Measurements from ENCODE around the gene CIITA. TPM values are rescaled to one million over a fixed set of nuclear protein-coding genes. Genes with fewer than 3 reads are reported as not detected.

CIITA gene
- total and polyA plus RNA-seq, 4 donors = 11.5 to 59.6 (median 26.6) TPM

DNA sequence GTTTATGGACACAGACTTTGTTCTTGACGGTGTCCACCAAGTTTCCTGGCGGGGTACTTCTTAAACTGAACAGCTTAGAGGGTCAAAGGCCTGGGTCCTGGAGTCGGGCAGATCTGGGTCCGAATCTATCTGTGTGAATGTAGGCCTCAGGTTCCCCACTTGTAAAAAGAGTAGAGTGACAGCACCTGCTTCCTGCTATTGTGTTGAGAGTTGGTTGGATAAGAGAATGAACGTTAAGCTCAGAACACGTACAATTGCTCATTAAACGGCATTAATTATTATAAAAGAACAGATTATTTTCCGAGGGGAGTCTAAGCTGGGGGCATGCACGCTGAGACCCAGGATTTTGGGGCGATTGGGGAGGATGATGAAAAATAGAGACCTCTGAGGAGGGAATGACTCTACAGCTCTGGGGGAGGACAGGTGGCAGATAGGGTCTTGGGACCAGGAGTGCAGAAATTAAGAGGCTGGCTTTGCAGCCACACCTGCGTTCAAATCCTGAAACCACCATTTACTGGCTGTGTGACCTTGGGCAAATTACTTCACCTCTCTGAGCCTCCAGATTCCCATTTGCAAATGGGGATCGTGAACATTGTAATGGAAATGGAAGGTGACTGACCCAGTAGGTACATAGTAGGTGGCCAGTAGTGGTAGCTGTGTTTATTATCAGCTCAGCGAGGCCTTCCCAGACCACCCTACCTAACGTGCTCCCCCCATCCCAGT is 68.2 kb downstream of the CIITA start:
- H3K36me3 ChIP-seq (ENCODE audit: control insufficient read depth in 4 of 4, insufficient read depth in 4 of 4, low read length in 4 of 4) = no peaks in the 10 kb centered on the region
- TF ChIP-seq, protein P1, sequence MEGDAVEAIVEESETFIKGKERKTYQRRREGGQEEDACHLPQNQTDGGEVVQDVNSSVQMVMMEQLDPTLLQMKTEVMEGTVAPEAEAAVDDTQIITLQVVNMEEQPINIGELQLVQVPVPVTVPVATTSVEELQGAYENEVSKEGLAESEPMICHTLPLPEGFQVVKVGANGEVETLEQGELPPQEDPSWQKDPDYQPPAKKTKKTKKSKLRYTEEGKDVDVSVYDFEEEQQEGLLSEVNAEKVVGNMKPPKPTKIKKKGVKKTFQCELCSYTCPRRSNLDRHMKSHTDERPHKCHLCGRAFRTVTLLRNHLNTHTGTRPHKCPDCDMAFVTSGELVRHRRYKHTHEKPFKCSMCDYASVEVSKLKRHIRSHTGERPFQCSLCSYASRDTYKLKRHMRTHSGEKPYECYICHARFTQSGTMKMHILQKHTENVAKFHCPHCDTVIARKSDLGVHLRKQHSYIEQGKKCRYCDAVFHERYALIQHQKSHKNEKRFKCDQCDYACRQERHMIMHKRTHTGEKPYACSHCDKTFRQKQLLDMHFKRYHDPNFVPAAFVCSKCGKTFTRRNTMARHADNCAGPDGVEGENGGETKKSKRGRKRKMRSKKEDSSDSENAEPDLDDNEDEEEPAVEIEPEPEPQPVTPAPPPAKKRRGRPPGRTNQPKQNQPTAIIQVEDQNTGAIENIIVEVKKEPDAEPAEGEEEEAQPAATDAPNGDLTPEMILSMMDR (IDR thresholded peaks at IDR 0.05; ENCODE audit: control extremely low read depth, extremely low read depth) = no peak
- 30 to 35% methylated on average over 14 of the region's 14 CpGs for WGBS, 2 donors
- peak overlapping the region; percentile 82 for H3K4me3 ChIP-seq
- H3K27ac ChIP-seq (ENCODE audit: low read depth in 1 of 2, low read length in 1 of 2) = peak overlapping the region in 1 of 2 donors; percentile 84
- H3K27me3 ChIP-seq (ENCODE audit: control insufficient read depth in 3 of 3, insufficient read depth in 3 of 3, low read length in 2 of 3) = no peaks in the 10 kb centered on the region
- DNase-seq = no peak
- H3K9ac ChIP-seq (ENCODE audit: insufficient read depth in 1 of 2, low read length in 2 of 2) = peak overlapping the region; percentile 33 to 39
- no peak for ATAC-seq (ENCODE audit: insufficient read depth, low FRiP score)
- H3K9me3 ChIP-seq (ENCODE audit: control insufficient read depth in 4 of 4, insufficient read depth in 3 of 4, low read length in 3 of 4) = no peaks in the 10 kb centered on the region
- H3K4me1 ChIP-seq (ENCODE audit: control insufficient read depth in 5 of 5, insufficient read depth in 5 of 5, low read length in 5 of 5) = peaks cover 2 to 37% (median 25%) of the 10 kb centered on the region in 5 donors

DNA sequence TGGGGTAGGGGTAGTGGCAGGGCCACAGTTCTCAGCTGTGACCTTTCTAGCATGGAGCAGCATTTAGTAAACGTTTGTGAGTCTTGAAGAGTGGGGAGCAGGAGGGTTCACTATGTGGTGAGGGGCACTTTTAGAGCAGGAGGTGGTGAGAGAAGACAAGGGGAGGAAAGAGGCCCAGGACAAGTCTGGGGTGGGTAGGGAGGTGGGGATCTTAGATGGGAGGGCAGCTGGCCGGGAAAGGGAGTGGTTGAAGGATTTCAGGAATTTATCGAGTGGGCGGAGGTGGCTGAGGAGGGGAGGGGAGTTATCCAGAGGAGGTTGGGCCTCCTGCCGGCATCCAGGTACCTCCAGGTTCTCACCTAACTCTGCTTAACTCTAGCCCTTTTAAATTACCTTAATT is 69.3 kb downstream of the CIITA start:
- Histone ChIP-seq H3K27ac (ENCODE audit: low read depth in 1 of 2, low read length in 1 of 2) (peak overlapping the region in 1 of 2 donors; percentile 63), H3K9me3 (ENCODE audit: control insufficient read depth in 4 of 4, insufficient read depth in 3 of 4, low read length in 3 of 4) (no peaks in the 10 kb centered on the region), H3K4me3 (no peak overlapping the region), H3K9ac (ENCODE audit: insufficient read depth in 1 of 2, low read length in 2 of 2) (no peak overlapping the region), H3K4me1 (ENCODE audit: control insufficient read depth in 5 of 5, insufficient read depth in 5 of 5, low read length in 5 of 5) (peaks cover 0 to 28% (median 22%) of the 10 kb centered on the region in 5 donors), H3K27me3 (ENCODE audit: control insufficient read depth in 3 of 3, insufficient read depth in 3 of 3, low read length in 2 of 3) (no peaks in the 10 kb centered on the region), H3K36me3 (ENCODE audit: control insufficient read depth in 4 of 4, insufficient read depth in 4 of 4, low read length in 4 of 4) (no peaks in the 10 kb centered on the region)
- ATAC-seq (ENCODE audit: insufficient read depth, low FRiP score) (no peak), DNase-seq (peak in 2 of 3 donors; percentile 38 to 43)
- TF ChIP-seq, protein P1 (IDR thresholded peaks at IDR 0.05; ENCODE audit: control extremely low read depth, extremely low read depth) = no peak
- 48 to 66% methylated on average over 5 of the region's 5 CpGs for WGBS, 2 donors

- Histone ChIP-seq H3K9me3 (ENCODE audit: control insufficient read depth in 4 of 4, insufficient read depth in 3 of 4, low read length in 3 of 4) (no peaks in the 10 kb centered on the region), H3K9ac (ENCODE audit: insufficient read depth in 1 of 2, low read length in 2 of 2) (no peak overlapping the region), H3K4me1 (ENCODE audit: control insufficient read depth in 5 of 5, insufficient read depth in 5 of 5, low read length in 5 of 5) (peaks cover 0 to 28% (median 22%) of the 10 kb centered on the region in 5 donors), H3K27ac (ENCODE audit: low read depth in 1 of 2, low read length in 1 of 2) (no peak overlapping the region), H3K36me3 (ENCODE audit: control insufficient read depth in 4 of 4, insufficient read depth in 4 of 4, low read length in 4 of 4) (no peaks in the 10 kb centered on the region), H3K4me3 (no peak overlapping the region), H3K27me3 (ENCODE audit: control insufficient read depth in 3 of 3, insufficient read depth in 3 of 3, low read length in 2 of 3) (no peaks in the 10 kb centered on the region)
- TF ChIP-seq, protein P1 (IDR thresholded peaks at IDR 0.05; ENCODE audit: control extremely low read depth, extremely low read depth) = no peak
- WGBS, 2 donors = 79 to 90% methylated on average over 10 of the region's 10 CpGs
- DNase-seq (no peak), ATAC-seq (ENCODE audit: insufficient read depth, low FRiP score) (no peak)
Observed at GRCh38 chr16:10947211-10947787, 70.3 kb downstream of the CIITA start.

Data from lung (tissue), 12 donors.